Hematopoietic multipotent progenitor cell treated with erythropoietin and hydrocortisone succinate and interleukin-3 and kit ligand, for 6 days (in vitro differentiated cells): ENCODE data around the gene KRT9.
"Not testable (repeated sequence)": the region's sequence is repeated elsewhere in the genome, so short reads cannot be mapped to it uniquely, and the experiment has no call there.

Experiments used
- DNase-seq: peaks from one replicate; pipeline ENCODE4 v3.0.0-alpha.2; 2015

Gene KRT9

GRCh38 chr17:41578538-41578937 lies 6.7 kb upstream of the KRT9 start:
- DNase-seq = no peak

DNA sequence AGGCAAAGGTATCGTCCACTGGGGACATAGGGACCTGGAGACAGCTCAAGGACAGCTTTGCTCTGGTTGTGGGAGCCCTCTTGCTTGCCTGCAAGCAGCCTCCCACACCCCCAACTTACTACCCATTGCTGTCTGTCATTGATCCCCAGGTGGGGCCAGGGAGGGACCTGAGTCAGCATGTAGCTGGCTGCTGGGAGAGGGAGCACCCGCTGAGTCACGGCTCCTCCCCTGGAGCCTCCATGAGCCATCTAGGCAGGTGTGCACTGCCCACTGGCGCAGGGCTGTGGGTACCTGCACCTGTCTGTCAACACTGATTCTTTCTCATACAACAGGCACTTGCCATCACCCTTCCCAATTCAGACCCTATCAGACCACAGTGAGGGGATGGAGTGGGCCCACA lies 4.9 kb upstream of the KRT9 start:
- DNase-seq = not testable (repeated sequence)

GRCh38 chr17:41575336-41575735 lies 3.5 kb upstream of the KRT9 start:
- no peak for DNase-seq

DNA sequence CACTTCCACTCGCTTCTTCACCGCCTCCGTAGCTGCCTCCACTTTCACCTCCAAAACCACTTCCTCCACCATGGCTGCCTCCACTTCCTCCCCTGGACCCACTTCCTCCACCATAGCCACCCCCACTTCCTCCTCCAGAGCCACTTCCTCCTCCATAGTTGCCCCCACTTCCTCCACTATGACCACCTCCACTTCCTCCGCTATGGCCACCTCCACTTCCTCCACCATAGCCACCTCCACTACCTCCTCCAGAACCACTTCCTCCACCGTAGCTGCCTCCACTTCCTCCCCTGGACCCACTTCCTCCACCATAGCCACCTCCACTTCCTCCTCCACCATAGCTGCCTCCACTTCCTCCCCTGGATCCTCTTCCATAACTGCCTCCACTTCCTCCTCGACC lies 4.5 kb downstream of the KRT9 start:
- no peak for DNase-seq

DNA sequence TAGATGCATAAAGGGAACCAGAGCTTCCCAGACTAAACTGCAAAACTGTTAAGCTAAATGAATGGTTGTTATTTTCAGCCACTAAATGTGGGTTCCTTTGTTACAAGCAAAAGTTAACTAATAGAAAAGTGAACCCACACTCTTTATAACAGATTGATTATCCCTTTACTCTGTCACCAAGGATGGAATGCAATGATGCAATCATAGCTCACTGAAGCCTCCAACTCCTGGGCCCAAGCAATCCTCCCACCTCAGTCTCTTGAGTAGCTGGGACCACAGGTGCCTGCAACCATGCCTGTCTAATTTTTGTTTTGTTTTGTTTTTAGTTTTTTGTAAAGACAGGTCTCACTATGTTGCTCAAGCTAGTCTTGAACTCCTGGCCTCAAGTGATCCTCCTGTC lies 6.5 kb downstream of the KRT9 start:
- DNase-seq = no peak

GRCh38 chr17:41563607-41564170 lies 8.2 kb downstream of the KRT9 start:
- DNase-seq = no peak

GRCh38 chr17:41561554-41561953 lies 10.3 kb downstream of the KRT9 start:
- no peak for DNase-seq

GRCh38 chr17:41559548-41559947 lies 12.3 kb downstream of the KRT9 start:
- no peak for DNase-seq

GRCh38 chr17:41556931-41557330 lies 14.9 kb downstream of the KRT9 start:
- DNase-seq = no peak

DNA sequence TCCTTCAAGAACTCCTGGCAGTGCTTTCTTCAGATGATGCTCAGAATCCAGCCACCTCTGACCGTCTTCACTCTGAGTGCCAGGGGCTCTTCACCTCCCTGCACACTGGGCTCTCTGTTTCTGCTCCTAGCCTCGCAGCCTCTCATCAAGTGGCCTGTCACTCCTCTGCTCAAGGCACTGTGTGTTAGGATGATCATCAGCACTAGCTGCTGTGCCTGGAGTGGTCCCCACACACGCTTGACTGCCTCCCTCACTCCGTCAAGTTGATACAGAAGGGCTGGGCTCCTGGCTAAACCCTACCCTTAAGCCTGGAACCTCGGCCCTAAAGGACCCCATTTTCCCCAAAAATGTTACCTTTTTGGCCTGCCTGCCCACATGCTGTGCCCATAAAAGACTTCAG lies 15.6 kb downstream of the KRT9 start:
- DNase-seq = no peak

- DNase-seq = peak; percentile 7
These were observed 16.6 kb downstream of the KRT9 start for GRCh38 chr17:41555105-41555887.

DNA sequence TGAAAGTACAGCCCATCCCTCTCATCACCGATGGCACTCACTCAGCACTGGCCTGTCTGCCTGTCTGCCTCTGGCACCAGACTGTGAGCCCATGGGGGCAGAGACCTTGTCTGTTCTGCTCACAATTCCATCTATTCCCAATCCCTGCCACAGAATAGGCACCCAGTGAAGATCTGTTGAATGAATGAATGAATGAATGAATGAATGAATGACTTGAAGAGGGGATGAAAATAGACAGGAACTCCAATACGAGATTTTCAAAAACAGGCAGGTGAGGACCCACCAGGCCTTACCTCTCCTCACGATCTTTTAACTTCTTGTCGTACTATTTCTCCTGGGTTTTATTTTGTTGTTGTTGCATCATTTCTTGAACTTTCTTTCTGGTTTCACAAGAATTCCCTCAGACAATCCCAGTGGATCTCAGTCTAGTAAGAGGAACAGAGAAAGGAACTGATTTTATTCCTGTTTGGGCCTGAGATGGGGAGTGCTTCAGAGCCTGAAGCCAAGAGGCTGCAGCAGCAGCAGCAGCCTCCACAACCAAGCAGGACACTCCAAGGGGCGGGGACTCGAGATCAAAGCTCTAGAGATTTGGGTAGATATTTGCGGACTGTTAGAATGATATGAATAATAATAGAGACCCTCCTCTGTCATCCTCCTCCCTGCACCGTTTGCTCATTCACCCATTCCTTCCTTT lies 17.7 kb downstream of the KRT9 start:
- no peak for DNase-seq

DNA sequence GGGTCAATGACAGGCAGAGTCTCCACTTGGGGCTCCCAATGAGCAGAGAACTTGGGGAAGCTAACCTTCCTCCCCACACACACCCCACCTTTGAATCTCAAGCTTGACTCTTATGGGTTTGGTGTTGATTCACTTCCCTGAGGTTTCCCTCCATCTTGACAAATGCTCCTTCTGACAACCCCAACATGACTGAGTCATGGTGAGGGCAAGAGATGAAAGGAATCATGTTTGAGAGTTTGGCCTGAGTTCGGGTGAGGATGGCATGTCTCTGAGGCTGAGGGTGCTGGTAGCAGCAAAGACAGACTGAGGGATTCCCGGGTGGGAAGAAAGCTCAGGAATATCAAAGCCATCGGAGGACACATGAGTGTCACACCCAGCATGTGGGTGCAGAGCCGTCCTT lies 18.7 kb downstream of the KRT9 start:
- DNase-seq = no peak

GRCh38 chr17:41552455-41552854 lies 19.4 kb downstream of the KRT9 start:
- no peak for DNase-seq

DNA sequence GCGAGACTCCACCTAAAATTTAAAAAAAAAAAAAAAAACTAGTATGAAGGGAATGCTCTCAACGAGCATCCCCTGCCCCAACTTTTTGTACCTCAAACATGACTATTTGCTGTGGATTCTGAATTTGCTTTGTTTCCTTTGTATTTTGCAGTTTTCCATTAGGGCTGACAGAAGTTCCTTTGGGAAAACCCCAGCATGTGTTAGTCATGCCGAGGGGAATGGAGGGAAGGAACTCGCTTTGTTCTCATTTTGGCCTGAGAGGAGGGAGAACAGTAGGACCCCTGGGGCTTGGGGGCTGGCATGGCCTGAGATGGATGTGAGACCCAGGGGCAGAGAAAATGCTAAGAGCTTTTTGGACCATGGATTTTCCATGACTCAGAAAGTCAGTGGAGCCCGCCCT lies 20.5 kb downstream of the KRT9 start:
- DNase-seq = no peak

DNA sequence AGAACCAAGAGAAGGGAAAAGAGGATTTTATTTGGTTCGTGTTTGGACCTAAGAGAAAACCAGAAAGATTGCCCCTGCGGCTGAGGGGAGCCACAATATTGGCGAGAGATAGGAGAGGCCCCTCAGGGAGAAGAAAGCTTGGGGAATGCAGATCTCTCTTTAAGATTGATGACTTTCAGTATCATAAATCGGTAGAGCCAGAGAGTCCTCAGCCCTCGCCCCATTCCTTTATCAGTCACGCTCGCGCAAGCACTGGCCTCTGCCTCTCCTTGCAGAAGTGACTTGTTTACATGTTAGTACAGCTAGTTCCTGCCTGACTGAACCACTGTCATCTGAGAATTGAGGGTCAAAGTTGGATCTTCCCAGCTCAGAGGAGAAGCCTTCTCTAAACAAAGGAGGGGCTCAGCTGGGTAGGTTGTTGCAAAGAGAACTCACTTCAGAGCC lies 22.2 kb downstream of the KRT9 start:
- DNase-seq = peak; percentile 37

DNA sequence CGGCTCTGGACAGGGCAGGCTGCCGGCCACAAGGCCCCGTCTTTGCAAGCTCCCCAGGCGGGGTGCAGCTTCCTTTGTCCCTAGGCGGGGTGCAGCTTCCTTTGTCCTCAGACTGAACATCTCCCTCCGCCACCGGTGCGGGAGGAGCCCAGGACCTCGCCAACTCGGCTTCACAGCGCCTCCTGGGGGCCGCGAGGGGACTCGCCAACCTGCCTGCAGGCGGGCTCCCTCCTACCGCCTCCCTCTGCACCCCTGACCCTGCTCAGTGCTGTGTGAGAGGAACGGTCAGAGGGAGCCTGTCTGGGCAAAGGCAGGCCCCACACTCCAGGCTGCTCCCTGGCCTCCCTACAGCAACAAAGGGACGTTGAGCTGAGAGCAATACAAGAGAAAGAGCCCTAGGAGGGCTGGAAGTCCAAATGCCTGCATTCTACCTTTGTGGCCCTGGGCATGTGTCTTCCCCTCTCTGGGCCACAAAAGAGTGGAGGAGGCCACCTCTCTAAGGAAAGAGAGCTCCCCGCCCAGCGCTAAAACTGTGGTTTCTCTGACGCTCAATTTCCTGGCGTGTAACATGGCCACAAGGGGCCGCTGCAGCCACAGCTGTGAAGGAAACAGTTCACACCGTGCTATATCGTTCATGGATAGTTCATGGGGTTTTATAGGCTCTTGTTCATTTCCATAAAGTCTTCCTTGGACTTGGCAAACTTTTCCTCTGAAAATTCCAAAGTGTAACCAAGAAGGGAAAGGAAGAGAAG lies 22.8 kb downstream of the KRT9 start:
- peak; percentile 95 for DNase-seq

DNA sequence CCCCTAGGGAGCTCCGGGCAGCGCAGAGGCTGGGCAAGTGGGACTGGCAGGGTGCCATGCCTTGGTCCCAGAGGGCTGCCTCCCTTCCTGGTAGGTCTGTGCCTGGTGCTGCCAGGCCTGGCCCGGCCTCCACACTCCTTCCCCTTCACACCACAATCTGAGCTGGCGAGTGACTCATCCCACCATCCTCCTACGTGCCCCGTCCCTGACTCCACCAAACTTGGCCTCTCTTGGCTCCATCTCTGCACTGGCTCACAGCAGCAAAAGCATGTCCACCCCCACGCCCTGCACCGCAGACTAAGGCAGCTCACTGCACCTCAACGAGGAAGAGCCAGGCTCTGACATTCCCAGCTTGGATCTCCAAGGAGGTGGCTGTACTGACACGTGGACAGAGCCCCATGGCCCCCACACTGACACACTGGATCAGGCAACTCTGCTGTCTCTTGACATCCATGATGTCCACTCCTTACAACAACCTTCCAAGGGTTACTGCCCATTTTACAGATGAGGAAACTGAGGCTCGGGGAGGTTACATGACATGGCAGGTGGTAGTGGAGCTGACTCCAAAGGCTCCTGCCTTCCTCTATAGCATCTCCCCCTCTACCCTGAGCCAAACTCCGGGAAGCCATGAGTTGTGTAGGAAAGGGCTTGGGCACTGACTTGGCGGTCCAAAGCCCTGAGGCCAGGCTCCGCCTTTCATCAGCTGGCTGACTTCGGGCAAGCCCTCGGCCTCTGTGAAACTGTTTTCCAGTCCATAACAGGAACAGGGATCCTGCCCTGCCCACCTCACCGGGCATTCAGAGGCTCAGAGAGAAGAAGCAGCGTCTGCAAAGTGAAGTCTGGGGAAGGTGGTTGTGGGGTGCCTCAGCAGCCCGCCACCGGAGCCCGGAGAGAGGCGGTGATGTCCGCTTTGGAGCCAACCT lies 23.7 kb downstream of the KRT9 start:
- peak; percentile 49 for DNase-seq

GRCh38 chr17:41547378-41547841 lies 24.4 kb downstream of the KRT9 start:
- no peak for DNase-seq

- no peak for DNase-seq
These were observed 25.0 kb downstream of the KRT9 start for GRCh38 chr17:41546819-41547218.

DNA sequence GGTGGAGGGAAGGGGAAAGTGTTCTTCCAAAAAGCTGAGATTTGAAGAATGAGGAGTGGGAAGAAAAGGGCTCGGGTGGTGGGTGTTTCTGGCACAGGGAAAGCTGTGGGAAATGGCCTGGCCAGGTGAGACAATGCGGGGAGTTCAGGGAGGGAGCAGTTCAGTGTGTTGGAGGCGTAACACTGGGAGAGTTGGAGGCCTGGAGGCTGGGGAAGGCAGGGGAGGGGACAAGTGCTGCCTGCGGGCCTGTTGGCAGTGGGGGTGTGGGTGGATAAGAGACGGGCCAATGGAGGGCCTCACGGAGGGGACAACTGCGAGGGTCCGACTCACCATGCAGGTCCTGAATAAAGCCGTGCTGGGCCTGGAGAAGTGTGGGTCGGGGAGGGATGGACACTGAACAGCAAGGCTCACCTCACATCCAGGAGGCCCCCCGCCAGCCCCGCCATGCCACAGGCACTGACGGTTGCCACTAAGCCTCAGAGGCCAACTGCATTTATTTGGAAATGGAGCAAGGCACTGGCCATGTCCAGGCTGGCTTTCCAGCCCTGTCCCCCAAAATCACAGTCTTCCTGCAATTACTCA lies 25.9 kb downstream of the KRT9 start:
- DNase-seq = no peak

DNA sequence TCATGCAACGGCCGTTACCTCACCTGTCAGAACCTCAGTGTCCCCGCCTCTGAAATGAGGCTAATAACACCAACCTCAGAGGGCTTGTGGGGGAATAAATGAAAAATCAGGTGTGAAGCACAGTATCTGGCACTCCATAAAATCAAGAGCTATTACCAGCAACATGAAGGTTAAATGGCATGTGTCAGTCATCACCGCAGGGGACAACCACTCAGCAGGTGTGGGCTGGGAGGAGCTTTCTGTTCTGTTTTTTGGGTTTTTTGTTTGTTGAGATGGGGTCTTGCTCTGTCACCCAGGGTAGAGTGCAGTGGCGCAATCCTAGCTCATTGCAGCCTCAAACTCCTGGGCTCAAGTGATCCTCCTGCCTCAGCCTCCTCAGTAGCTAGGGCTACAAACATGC lies 26.9 kb downstream of the KRT9 start:
- no peak for DNase-seq
